Mammary epithelial cell (primary cell): ENCODE results near the gene ZNF503.

Experiments used
- CTCF ChIP-seq, 2 donors: IDR thresholded peaks in 1 of 2; conservative IDR thresholded peaks in 1 of 2; 2 replicates each; pipeline ENCODE4 v1.5.1; 2011 to 2012; ENCODE audit warnings: inconsistent platforms in 2 of 2, low read length in 2 of 2, mild to moderate bottlenecking in 2 of 2, control low read depth in 1 of 2, low read depth in 1 of 2; ENCODE audit not compliant: insufficient read depth in 1 of 2; ENCODE audit errors: extremely low read depth in 1 of 2
- EZH2 ChIP-seq: IDR thresholded peaks from 2 replicates; pipeline ENCODE4 v1.6.1; 2012; ENCODE audit warnings: low read length, inconsistent platforms, borderline replicate concordance

DNA sequence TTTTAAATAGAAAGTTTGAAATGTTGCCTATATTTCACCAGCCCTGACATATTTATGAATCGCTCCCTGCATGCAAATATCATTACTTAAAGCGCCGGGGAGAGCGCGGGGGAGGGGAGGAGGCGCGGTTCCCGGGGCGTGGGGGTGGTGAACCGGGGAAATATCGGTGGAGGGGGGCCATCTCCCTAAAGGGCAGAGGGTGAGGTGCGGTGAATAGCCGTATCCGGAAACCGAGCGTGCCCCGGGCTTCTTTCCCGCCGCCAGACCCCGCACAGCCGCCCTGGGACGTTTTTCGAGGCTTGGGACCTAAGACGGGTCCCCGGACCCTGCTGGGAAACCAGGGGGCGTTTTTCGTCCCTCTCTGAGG is 6.9 kb upstream of the ZNF503 start:
- no peak for TF ChIP-seq EZH2
- no peak for TF ChIP-seq CTCF (conservative IDR thresholded peaks at IDR 0.05 in 1 of 2, IDR thresholded peaks at IDR 0.05 in 1 of 2; ENCODE audit: extremely low read depth in 1 of 2, insufficient read depth in 1 of 2, low read depth in 1 of 2, low read length in 2 of 2)
